GM12874 (cell line): ENCODE results near the gene NUTM1.

Experiments
- CTCF ChIP-seq: IDR thresholded peaks from 2 replicates; pipeline ENCODE4 v1.5.1; 2011; ENCODE audit warnings: low read depth, mild to moderate bottlenecking, control low read depth, low read length, moderate library complexity; ENCODE audit not compliant: insufficient read depth

NUTM1 gene

GRCh38 chr15:34361278-34361677 is 18.2 kb downstream of the NUTM1 start:
- TF ChIP-seq CTCF: no peak

- no peak for TF ChIP-seq CTCF
Measured at GRCh38 chr15:34362047-34362773, 19.1 kb downstream of the NUTM1 start.

- TF ChIP-seq CTCF: no peak
Measured at GRCh38 chr15:34364041-34364440, 20.9 kb downstream of the NUTM1 start.

GRCh38 chr15:34365091-34365825 is 22.1 kb downstream of the NUTM1 start:
- no peak for TF ChIP-seq CTCF

- no peak for TF ChIP-seq CTCF
Measured at GRCh38 chr15:34365836-34366235, 22.7 kb downstream of the NUTM1 start.

GRCh38 chr15:34366271-34367065 is 23.4 kb downstream of the NUTM1 start:
- TF ChIP-seq CTCF: 0 out of 2 replicates have a peak, but pooled peaks have one; percentile 4
